B cell (primary cell): ENCODE measurements around the gene ANKS4B. TPM values are rescaled to one million over a fixed set of nuclear protein-coding genes. Genes with fewer than 3 reads are reported as not detected.
A peak's percentile ranks its signal among the peaks of the same experiment; 100 is the strongest.

Experiments
- ATAC-seq: fragments of 200-7000 bp; cut with Tn5 transposase; one replicate; pipeline ENCODE4 v1.10.0; 2021; ENCODE audit warnings: low read depth, mild to moderate bottlenecking, moderate number of reproducible peaks, moderate library complexity
- CTCF ChIA-PET: fragments of 350-600 bp; sonication (Branson Sonifier 250); formaldehyde crosslinking; loops from one replicate; lab custom pipeline; 2021; ENCODE audit warnings: antibody characterized with exemption, inconsistent platforms; lab: Charles Lee
- POLR2A ChIA-PET: fragments of 350-600 bp; sonication (Branson Sonifier 250); formaldehyde crosslinking; loops from one replicate; lab custom pipeline; 2021; ENCODE audit warnings: antibody characterized with exemption; lab: Charles Lee
- DNase-seq: peaks from one replicate; pipeline ENCODE4 v3.0.0; 2013
- H2AFZ ChIP-seq: 2 replicates; pipeline ENCODE4 v1.6.1; 2012; ENCODE audit warnings: mild to moderate bottlenecking, low read depth, low read length; ENCODE audit not compliant: insufficient read depth, poor library complexity, severe bottlenecking
- H3K27ac ChIP-seq, 2 donors: 1 replicate in 1 of 2; 2 replicates in 1 of 2; pipeline ENCODE4 v1.5.1; 2012 to 2013; ENCODE audit warnings: low read length in 2 of 2, mild to moderate bottlenecking in 2 of 2, moderate library complexity in 1 of 2
- H3K27me3 ChIP-seq, 4 experiments: fragments of 200-600 bp in 1 of 4; sonication (generic) in 1 of 4; replicated peaks in 1 of 4; 1 replicate in 2 of 4; 2 replicates in 2 of 4; pipeline versions ENCODE4 v1.6.1 to v1.7.0; 2013 to 2016; ENCODE audit warnings: low read length in 3 of 4, mild to moderate bottlenecking in 2 of 4, mixed read lengths in 1 of 4, moderate library complexity in 1 of 4; ENCODE audit not compliant: insufficient read depth in 4 of 4, control insufficient read depth in 3 of 4; ENCODE audit errors: control extremely low read depth in 1 of 4
- H3K36me3 ChIP-seq, 2 experiments: replicated peaks in 1 of 2; 1 replicate in 1 of 2; 2 replicates in 1 of 2; pipeline versions ENCODE4 v1.6.1 to v1.7.1; 2013; ENCODE audit warnings: low read length in 1 of 2; ENCODE audit not compliant: insufficient read depth in 2 of 2, control insufficient read depth in 1 of 2; ENCODE audit errors: control extremely low read depth in 1 of 2, extremely low read depth in 1 of 2
- H3K4me1 ChIP-seq, 2 donors: fragments of 200-600 bp in 1 of 2; sonication (generic) in 1 of 2; 1 replicate in 1 of 2; 2 replicates in 1 of 2; pipeline versions ENCODE4 v1.5.1 to v1.6.1; 2013 to 2017; ENCODE audit warnings: low read length in 2 of 2; ENCODE audit not compliant: control insufficient read depth in 2 of 2, insufficient read depth in 2 of 2
- H3K4me2 ChIP-seq: replicated peaks from 2 replicates; pipeline ENCODE3; 2012; ENCODE audit warnings: mild to moderate bottlenecking, low read depth, low read length; ENCODE audit not compliant: poor library complexity, severe bottlenecking
- H3K4me3 ChIP-seq, 5 experiments: fragments of 200-600 bp in 1 of 5; sonication (generic) in 1 of 5; 1 replicate in 3 of 5; 2 replicates in 2 of 5; pipeline versions ENCODE4 v1.5.1 to v1.7.0; 2011 to 2016; ENCODE audit warnings: low read length in 4 of 5, mild to moderate bottlenecking in 4 of 5, low read depth in 2 of 5, control low read depth in 1 of 5, moderate library complexity in 1 of 5; ENCODE audit not compliant: insufficient read depth in 1 of 5; ENCODE audit errors: control extremely low read depth in 1 of 5, extremely low read depth in 1 of 5
- H3K79me2 ChIP-seq: fragments of 200-600 bp; sonication (generic); one replicate; pipeline ENCODE4 v1.6.0; 2016; ENCODE audit warnings: low read length; ENCODE audit not compliant: control insufficient read depth, insufficient read depth
- H3K9ac ChIP-seq: fragments of 200-600 bp; sonication (generic); 2 replicates; pipeline ENCODE4 v1.6.1; 2017; ENCODE audit warnings: mild to moderate bottlenecking, low read length, moderate library complexity
- H3K9me3 ChIP-seq, 3 donors: one replicate each; pipeline versions ENCODE4 v1.6.1 to v1.7.1; 2013; ENCODE audit warnings: low read length in 2 of 3; ENCODE audit not compliant: control insufficient read depth in 2 of 3, insufficient read depth in 1 of 3; ENCODE audit errors: control extremely low read depth in 1 of 3
- H4K20me1 ChIP-seq: 2 replicates; pipeline ENCODE4 v1.6.0; 2012; ENCODE audit warnings: mild to moderate bottlenecking, low read length; ENCODE audit not compliant: insufficient read depth, control insufficient read depth, poor library complexity, severe bottlenecking
- H3K27ac Mint-ChIP-seq: one replicate; pipeline ENCODE4 v1.8.0; 2021; ENCODE audit warnings: mixed read lengths
- H3K27me3 Mint-ChIP-seq: one replicate; pipeline ENCODE4 v1.8.0; 2021; ENCODE audit warnings: mixed read lengths
- H3K4me1 Mint-ChIP-seq: one replicate; pipeline ENCODE4 v1.8.0; 2021; ENCODE audit warnings: mixed read lengths
- H3K4me3 Mint-ChIP-seq: one replicate; pipeline ENCODE4 v1.8.0; 2021; ENCODE audit warnings: mixed read lengths
- H3K9me3 Mint-ChIP-seq: one replicate; pipeline ENCODE4 v1.8.0; 2022; ENCODE audit warnings: mixed read lengths; ENCODE audit not compliant: insufficient read depth
- EZH2 ChIP-seq: IDR thresholded peaks from 2 replicates; pipeline ENCODE4 v1.6.1; 2012; ENCODE audit warnings: borderline replicate concordance, low read depth, mild to moderate bottlenecking, moderate library complexity, low read length; ENCODE audit not compliant: insufficient read depth, poor library complexity, severe bottlenecking
- WGBS: methylation state at CpG from one replicate; pipeline ENCODE4 v1.1.5; 2013; ENCODE audit warnings: missing lambda C conversion rate; ENCODE audit not compliant: insufficient coverage; 5-methylcytosine and 5-hydroxymethylcytosine counted together
- intact Hi-C: fragments of 100-400 bp; cut with micrococcal nuclease; formaldehyde crosslinking; loops from one replicate; pipeline ENCODE4 v1.10.0; 2022
- polyA plus RNA-seq: library from polyadenylated mRNA; depleted of rRNA; stranded (reverse); fragments of >200 nt; gene quantifications from 2 replicates; pipeline ENCODE4 v1.2.3, GENCODE V29; 2012
- total RNA-seq, 2 donors: library from RNA; stranded (reverse); fragments of 120-200 nt in 1 of 2; gene quantifications; 1 replicate in 1 of 2; 2 replicates in 1 of 2; pipeline versions ENCODE4 v1.2.3 to v1.2.4, GENCODE V29; 2013 to 2022
- TF ChIP-seq, protein P1 (sequence below): fragments of 200-600 bp; IDR thresholded peaks from one replicate; pipeline ENCODE4 v1.8.0; 2022; ENCODE audit warnings: antibody characterized with exemption, mild to moderate bottlenecking

Gene ANKS4B
- total and polyA plus RNA-seq, 2 donors (not counting 1 experiment from before 2014, with no cell fraction given): not detected

GRCh38 chr16:21184834-21185233, 48.7 kb upstream of the ANKS4B start:
- WGBS: 0% methylated on average over 2 of the region's 3 CpGs
- Histone ChIP-seq H3K27ac (peak overlapping the region; percentile 8 to 12), H3K36me3 (peaks cover 2 to 18% of the 10 kb centered on the region in 2 experiments), H3K9ac (no peak overlapping the region), H3K4me2 (no peak overlapping the region), H3K4me3 (no peak overlapping the region), H3K27me3 (no peaks in the 10 kb centered on the region), H3K4me1 (peaks cover 7 to 15% of the 10 kb centered on the region in 2 donors), H2AFZ (no peak overlapping the region), H3K9me3 (peaks cover 0 to 17% (median 14%) of the 10 kb centered on the region in 3 donors), H3K79me2 (no peaks in the 10 kb centered on the region), H4K20me1 (no peaks in the 10 kb centered on the region)
- CTCF ChIA-PET: interaction anchor here (1.0 to 6.1 kb wide), 2 partner anchors 93 to 116 kb away, joined by 3 to 65 read pairs; partner anchors contain the start of gene CRYM
- Mint-ChIP-seq H3K4me1 (peaks cover 19% of the 10 kb centered on the region), H3K4me3 (no peak overlapping the region), H3K27me3 (no peaks in the 10 kb centered on the region), H3K27ac (peak overlapping the region; percentile 82), H3K9me3 (peaks cover 14% of the 10 kb centered on the region)
- ATAC-seq (peak; percentile 47), DNase-seq (peak; percentile 48)
- intact Hi-C loops: no loop called here
- POLR2A ChIA-PET: no interaction called here
- TF ChIP-seq, protein P1, sequence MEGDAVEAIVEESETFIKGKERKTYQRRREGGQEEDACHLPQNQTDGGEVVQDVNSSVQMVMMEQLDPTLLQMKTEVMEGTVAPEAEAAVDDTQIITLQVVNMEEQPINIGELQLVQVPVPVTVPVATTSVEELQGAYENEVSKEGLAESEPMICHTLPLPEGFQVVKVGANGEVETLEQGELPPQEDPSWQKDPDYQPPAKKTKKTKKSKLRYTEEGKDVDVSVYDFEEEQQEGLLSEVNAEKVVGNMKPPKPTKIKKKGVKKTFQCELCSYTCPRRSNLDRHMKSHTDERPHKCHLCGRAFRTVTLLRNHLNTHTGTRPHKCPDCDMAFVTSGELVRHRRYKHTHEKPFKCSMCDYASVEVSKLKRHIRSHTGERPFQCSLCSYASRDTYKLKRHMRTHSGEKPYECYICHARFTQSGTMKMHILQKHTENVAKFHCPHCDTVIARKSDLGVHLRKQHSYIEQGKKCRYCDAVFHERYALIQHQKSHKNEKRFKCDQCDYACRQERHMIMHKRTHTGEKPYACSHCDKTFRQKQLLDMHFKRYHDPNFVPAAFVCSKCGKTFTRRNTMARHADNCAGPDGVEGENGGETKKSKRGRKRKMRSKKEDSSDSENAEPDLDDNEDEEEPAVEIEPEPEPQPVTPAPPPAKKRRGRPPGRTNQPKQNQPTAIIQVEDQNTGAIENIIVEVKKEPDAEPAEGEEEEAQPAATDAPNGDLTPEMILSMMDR: no peak
- no peak for TF ChIP-seq EZH2

- Histone ChIP-seq H3K4me3 (no peak overlapping the region), H3K4me2 (no peak overlapping the region), H3K27ac (no peak overlapping the region), H3K36me3 (peaks cover 2 to 12% of the 10 kb centered on the region in 2 experiments), H2AFZ (no peak overlapping the region), H3K9ac (no peak overlapping the region), H3K27me3 (no peaks in the 10 kb centered on the region), H4K20me1 (no peaks in the 10 kb centered on the region), H3K4me1 (peaks cover 7 to 15% of the 10 kb centered on the region in 2 donors), H3K79me2 (no peaks in the 10 kb centered on the region), H3K9me3 (peaks cover 0 to 17% (median 14%) of the 10 kb centered on the region in 3 donors)
- WGBS: 99% methylated on average over 8 of the region's 12 CpGs
- Mint-ChIP-seq H3K9me3 (peaks cover 14% of the 10 kb centered on the region), H3K4me3 (no peak overlapping the region), H3K27me3 (no peaks in the 10 kb centered on the region), H3K27ac (no peak overlapping the region), H3K4me1 (peaks cover 20% of the 10 kb centered on the region)
- intact Hi-C loops: no loop called here
- DNase-seq: no peak
- POLR2A ChIA-PET: no interaction called here
- TF ChIP-seq, protein P1: no peak
- no peak for TF ChIP-seq EZH2
- CTCF ChIA-PET: interaction anchor here (0.7 to 6.1 kb wide), 7 partner anchors 11 to 369 kb away, joined by 3 to 65 read pairs (median 3); partner anchors contain the start of gene CRYM
- ATAC-seq: no peak
These were observed 47.7 kb upstream of the ANKS4B start for GRCh38 chr16:21185659-21186325.
